NCI-H2107 treated with DMSO at 0.1 percent for 48 hours (cell line): ENCODE data around the gene MAGEL2.

Experiments used
- DNase-seq: peaks from one replicate; lab custom pipeline; 2025; ENCODE audit not compliant: unreplicated experiment; lab: John Stamatoyannopoulos, UW

Gene MAGEL2

GRCh38 chr15:23647421-23648370, at the start of gene MAGEL2:
MAGEL2 (minus strand) TSS chr15:23647867; CDS start chr15:23647742, 125 bp downstream.
- DNase-seq, result no peak

GRCh38 chr15:23695282-23695681, 47.6 kb upstream of the MAGEL2 start:
- no peak for DNase-seq

GRCh38 chr15:23694592-23694991, 46.9 kb upstream of the MAGEL2 start:
- no peak for DNase-seq

DNA sequence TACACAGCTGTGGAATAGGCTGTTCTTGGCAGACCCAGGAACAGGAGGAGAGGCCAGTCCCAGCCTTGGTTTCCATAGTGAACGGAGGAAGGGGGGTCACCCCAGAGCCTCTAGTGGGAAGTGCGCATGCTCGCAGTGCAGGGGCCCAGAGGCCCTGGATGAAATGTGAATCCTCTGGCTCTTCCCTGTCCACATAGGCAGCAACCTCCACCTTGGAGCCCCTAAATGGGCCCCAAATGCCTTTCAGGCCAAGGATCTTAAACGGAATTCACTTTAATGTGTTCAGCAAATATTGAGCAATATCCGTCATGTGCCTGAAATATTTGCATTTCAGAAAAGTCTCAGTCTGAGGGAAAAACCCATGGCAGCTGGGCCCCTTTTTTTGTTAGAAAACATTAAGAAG, 42.8 kb upstream of the MAGEL2 start:
- DNase-seq, result no peak

- no peak for DNase-seq
These were observed 42.3 kb upstream of the MAGEL2 start for GRCh38 chr15:23690015-23690414.

DNA sequence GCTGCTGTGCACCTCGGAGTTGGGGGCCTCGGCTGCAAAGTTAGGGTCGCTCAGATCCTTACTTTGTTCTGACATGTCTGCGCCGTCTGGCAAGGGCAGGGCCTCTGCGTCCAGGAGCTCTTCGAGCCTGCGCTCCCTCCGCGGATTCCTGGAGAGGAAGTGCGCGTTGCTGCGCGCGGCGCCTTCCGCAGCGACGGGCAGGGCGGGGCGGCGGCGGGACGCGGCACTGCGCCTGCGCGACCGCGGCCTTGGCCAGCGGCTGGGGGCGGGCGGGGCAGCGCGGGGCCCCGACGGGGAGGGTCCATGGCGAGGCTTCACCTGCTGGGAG, 39.4 kb upstream of the MAGEL2 start, which contains the start of gene NDN:
TSS of gene NDN (minus strand) at position 163 of the 328 bp plus-strand sequence. CDS start at position 75, 88 bp downstream.
- no peak for DNase-seq

DNA sequence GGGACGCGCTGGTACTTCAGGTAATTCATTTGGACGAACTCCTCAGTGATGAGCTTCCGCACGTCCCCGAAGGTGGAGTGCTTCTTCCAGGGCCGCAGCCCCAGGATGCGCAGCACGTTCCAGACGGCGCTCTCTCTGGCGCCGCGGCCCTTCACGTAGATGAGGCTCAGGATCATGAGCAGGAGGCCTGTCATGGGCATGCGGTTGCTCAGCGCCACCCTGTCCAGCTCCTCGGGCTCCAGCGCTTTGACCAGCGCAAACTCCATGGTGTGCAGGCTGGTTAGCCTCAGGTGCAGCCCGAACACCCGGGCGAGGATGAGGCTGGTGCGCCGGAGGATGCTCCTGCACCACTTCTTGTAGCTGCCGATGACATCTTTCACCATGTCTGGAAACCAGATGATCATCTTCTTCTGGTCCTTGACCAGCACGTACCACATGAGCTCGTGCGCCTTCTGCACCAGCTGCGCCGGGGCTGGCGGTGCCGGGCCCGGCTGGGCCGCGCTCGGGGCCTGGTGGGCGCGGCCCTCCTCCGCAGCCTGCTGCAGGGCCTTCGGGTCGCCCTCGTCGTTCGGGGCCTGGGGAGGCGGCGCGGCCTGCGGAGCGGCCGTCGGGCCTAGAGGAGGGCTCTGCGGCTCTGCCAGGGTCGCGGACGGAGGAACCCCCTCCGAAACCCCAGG, 38.9 kb upstream of the MAGEL2 start:
- DNase-seq, result no peak

DNA sequence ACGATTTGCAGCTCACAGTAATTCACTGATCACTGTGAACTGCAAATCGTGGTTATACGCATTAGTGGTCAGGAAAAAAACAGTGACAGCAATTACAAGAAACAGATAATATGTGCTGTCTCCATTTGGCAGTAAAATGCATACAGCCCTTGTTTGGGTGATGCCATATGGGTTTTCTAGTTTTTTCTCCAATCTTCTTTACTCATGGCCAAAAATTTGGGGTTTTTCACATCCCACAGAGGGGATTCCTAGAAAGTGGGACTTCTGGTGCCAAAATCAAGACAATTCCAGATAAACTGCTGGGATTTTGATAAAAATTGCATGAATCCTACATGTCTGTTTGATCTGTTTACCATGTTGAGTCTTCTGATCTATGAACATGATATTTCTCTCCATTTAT, 23.8 kb upstream of the MAGEL2 start:
- DNase-seq, result no peak

- no peak for DNase-seq
These were observed 23.3 kb upstream of the MAGEL2 start for GRCh38 chr15:23670970-23671369.

- DNase-seq, result no peak
These were observed 15.6 kb upstream of the MAGEL2 start for GRCh38 chr15:23663232-23663631.

- DNase-seq, result no peak
These were observed 1.4 kb upstream of the MAGEL2 start for GRCh38 chr15:23648920-23649515.

DNA sequence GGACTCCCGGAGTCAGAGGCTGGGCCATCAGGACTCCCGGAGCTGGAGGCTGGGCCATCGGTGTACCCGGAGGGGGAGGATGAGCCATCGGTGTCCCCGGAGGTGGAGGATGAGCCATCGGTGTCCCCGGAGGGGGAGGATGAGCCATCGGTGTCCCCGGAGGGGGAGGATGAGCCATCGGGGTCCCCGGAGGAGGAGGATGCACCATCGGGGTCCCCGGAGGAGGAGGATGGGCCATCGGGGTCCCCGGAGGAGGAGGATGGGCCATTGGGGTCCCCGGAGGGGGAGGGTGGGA, 719 bp downstream of the MAGEL2 start:
- no peak for DNase-seq

DNA sequence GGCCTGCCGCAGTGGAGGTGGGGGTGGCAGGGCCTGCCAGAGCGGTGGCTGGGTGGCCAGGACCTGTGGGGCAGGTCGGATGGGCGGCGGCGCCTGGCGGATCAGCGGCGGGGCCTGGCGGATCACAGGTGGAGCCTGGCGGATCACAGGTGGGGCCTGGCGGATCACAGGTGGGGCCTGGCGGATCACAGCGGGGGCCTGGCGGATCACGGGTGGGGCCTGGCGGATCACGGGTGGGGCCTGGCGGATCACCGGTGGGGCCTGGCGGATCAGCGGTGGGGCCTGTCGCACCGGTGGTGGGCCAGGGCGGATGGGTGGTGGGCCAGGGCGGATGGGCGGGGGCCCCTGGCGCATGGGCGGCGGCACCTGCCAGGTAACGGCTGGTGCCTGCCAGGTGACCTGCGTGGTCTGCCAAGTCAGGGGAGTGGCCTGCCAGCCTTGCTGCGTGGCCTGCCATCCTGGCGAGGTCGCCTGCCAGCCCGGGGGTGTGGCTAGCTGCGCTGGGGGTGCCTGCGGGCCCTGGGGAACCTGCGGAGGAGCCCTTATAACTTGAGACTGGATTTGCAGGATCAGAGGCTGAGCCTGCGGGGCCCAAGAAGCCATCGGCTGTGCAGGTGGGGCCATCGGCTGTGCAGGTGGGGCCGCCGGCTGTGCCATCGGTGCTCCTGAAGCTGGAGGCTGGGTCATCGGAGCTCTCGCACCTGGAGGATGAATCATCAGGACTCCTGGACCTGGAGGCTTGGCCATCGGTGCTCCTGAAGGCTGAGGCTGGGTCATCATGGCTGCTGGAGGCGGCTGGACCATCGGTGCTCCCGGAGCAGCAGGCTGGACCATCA, 1.3 kb downstream of the MAGEL2 start:
- DNase-seq, result no peak

GRCh38 chr15:23645371-23646164, 2.1 kb downstream of the MAGEL2 start:
- no peak for DNase-seq

DNA sequence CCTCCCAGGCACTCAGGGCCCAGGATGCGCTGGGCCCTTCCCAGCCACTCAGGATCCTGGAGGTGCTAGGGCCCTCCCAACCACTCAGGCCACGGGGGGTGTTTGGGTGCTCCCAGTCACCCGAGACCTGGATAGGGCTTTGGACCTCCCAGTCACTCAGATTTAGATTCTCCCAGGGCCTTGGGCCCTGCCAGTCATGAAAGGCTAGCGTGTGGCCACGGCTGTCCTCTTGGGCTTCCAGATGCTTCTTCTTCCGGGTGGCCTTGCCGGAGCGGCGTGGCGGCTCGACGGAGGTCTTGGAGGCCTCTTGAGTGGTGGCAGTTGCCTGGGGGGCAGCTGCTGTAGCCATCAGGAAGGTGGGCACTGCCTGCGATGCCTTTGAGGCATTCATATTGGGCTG, 2.8 kb downstream of the MAGEL2 start:
- DNase-seq, result no peak

DNA sequence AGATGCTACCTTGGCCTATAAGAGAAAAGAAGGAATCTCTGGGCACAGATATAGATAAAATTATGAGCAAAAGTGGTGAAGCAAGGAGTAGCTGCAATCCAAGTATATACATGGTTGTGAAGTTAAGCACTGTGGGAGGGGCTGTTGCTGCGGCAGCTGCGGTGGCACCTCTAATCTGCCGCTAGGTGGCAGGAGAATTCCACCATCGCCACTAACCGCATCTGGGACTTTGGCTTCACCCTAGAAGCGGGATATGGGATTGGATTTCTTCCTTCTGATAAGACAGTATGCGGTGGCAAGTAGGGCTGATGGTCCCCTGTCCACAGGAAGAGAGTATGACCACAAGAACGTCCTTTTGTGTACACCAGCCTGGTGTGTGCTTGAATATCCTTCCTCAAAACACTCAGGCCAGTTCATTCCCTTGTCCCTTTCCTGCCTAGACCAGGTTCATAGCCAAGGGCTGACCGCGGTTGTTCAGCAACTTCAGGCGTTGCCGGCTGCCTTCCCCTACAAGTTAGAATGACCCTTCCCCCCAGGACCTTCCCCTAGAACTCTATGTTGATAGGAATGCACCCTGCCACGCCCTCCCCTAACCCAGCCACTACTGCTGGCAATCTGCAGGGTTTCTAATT, 5.1 kb downstream of the MAGEL2 start:
- DNase-seq, result peak; percentile 26

- DNase-seq, result no peak
These were observed 13.5 kb downstream of the MAGEL2 start for GRCh38 chr15:23634181-23634580.

DNA sequence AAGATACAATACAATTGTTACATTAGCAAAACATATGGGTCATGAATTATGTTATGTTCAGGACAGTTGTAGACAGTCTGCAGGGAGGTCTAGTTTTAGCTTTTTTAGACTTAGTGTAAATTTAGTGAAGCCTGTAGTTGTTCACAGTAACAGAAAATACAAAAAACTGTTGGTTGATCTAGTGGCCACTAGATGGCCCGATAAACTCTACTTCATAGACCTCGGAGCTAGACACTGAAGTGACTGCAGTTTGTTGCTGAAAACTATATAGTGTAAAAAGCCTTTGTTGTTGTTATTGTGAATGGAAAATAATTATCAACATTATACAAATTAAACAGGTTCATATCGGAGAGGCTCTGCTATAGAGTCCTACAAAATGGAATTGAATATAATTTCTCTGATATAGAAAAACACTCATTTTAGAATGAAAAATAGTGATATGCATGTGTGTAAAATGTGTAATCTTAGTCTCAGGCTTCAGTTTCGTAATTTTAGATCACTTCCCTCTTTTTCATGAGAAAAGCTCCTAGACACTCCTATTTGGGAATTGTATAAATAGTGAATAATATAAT, 18.3 kb downstream of the MAGEL2 start:
- DNase-seq, result no peak

DNA sequence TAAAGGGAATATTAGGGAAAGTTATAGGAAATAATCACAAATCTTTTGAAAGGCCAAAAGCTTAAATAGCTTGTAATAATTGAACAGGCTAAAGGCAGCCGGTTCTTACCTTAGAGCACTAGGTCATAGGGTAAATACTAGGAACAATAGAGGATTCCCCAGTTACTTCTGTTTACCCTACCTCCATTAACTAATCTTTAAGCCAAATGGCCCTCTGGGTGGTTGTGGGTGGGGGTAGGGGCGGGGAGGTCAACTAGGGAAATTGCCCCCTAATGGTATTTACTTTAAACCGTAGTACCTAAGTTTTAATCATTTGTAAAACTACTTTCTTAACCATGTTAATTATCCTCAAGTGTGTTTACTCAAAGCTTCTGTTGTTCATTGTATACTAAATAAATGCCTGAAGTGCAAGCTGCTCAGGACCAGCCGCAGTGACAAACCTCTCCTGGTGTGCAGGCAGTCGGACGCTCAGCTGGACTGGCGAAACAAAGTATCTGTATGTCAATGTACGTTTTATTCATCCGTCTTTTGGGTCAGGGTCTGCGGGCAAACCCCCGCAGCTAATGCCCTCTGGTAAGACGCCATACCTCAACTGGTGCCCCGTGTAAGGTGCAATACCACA, 18.9 kb downstream of the MAGEL2 start:
- DNase-seq, result no peak
